ENCODE measurements around the gene AFAP1.

AFAP1 gene

DNA sequence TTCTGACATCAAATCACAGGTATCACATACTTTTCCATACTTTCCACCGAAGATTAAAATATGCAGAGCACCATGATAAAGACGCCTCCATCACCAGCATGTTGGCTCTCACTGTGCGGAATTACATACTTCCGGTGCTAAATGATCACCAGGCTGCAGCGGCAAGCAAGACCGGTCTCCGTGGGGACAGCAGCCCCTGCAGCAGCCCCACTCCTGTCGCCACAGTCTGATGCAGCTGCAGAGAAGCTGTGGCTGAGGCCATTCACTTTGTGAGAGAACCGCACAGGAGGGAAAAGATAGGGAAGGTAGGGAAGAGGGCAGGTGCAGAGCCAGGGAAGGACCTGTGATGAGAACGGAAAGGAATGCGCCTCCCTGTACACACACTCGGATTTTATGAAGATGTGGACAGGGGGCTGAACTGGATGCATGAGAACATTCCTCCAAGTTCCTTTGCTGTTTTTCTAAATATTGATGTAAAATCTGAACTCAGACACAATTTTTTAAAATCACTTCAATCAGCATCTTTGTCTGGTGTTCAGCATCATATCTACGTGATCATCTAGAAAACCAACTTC, 38.3 kb downstream of the AFAP1 start:
- Histone ChIP-seq H3K36me3 (ENCODE audit: control insufficient read depth, insufficient read depth, low read length) (no peaks in the 10 kb centered on the region), H3K27me3 (ENCODE audit: control insufficient read depth, insufficient read depth, low read length) (no peaks in the 10 kb centered on the region), H3K79me2 (peaks cover 17% of the 10 kb centered on the region), H3K4me3 (ENCODE audit: low read depth, low read length) (no peak overlapping the region), H2AFZ (no peak overlapping the region), H3K27ac (no peak overlapping the region), H3K4me2 (ENCODE audit: low read length) (no peak overlapping the region), H3K9ac (no peak overlapping the region), H3K9me3 (ENCODE audit: control insufficient read depth, low read length) (no peaks in the 10 kb centered on the region), H3K4me1 (peaks cover 9% of the 10 kb centered on the region)
- TF ChIP-seq CTCF (IDR thresholded peaks at IDR 0.05), result no peak

DNA sequence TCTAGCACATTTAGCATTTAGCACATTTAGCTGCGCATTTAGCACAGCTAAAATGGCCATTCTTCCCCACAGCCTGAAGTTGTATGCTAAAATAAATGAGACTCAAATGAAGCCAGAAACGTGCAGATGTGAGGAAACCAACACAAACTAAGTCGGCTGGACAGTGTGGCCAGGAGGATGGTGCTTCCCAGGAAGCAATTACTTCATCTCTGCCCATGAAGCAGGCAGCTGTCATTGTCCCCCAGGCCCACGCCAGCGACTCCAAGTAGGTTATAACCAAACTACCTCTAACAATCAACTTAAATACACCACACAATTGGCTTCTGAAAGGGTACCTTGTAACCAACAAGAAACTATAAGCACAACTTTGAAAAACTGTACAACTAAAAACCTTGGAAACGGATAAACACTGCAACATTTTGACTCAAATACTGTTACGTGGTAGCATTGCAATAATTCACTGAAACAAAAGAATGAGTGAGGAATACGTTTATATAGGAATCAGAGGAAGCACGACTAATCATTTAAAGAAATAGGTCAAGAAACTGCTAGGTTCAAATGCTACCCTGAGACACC, 39.2 kb downstream of the AFAP1 start:
- H3K27ac ChIP-seq, result no peak overlapping the region
- no peaks in the 10 kb centered on the region for H3K27me3 ChIP-seq (ENCODE audit: control insufficient read depth, insufficient read depth, low read length)
- H3K4me2 ChIP-seq (ENCODE audit: low read length), result no peak overlapping the region
- no peak overlapping the region for H3K4me3 ChIP-seq (ENCODE audit: low read depth, low read length)
- no peak for TF ChIP-seq CTCF (IDR thresholded peaks at IDR 0.05)
- H3K9ac ChIP-seq, result no peak overlapping the region
- H2AFZ ChIP-seq, result no peak overlapping the region
- no peaks in the 10 kb centered on the region for H3K9me3 ChIP-seq (ENCODE audit: control insufficient read depth, low read length)
- peaks cover 17% of the 10 kb centered on the region for H3K79me2 ChIP-seq
- H3K36me3 ChIP-seq (ENCODE audit: control insufficient read depth, insufficient read depth, low read length), result no peaks in the 10 kb centered on the region
- H3K4me1 ChIP-seq, result peaks cover 7% of the 10 kb centered on the region

- no peak for TF ChIP-seq CTCF (IDR thresholded peaks at IDR 0.05)
- H3K4me3 ChIP-seq (ENCODE audit: low read depth, low read length), result no peak overlapping the region
- H3K36me3 ChIP-seq (ENCODE audit: control insufficient read depth, insufficient read depth, low read length), result no peaks in the 10 kb centered on the region
- no peaks in the 10 kb centered on the region for H3K9me3 ChIP-seq (ENCODE audit: control insufficient read depth, low read length)
- H3K9ac ChIP-seq, result no peak overlapping the region
- H3K4me2 ChIP-seq (ENCODE audit: low read length), result no peak overlapping the region
- H3K79me2 ChIP-seq, result peaks cover 17% of the 10 kb centered on the region
- no peak overlapping the region for H3K27ac ChIP-seq
- peaks cover 5% of the 10 kb centered on the region for H3K4me1 ChIP-seq
- no peaks in the 10 kb centered on the region for H3K27me3 ChIP-seq (ENCODE audit: control insufficient read depth, insufficient read depth, low read length)
- H2AFZ ChIP-seq, result no peak overlapping the region
Observed at GRCh38 chr4:7899184-7899869, 40.3 kb downstream of the AFAP1 start.

DNA sequence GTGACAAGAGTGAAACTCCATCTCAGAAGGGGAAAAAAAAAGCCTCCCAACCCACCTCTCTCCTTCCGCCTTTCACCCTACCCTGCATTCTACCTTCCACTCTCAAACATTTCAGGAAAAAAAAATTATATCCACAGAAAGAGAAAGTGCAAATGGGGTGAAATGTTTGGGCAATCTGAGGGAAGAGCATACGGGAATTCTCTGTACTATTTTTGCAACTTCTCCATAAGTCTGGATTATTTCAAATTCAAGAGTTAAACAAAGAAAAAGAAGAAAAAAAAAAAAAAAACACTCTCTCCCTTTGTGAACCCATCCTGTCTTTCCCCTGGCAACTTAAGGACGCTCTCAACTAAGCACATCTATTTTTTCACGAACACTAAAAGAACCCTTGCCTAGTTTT, 41.3 kb downstream of the AFAP1 start:
- no peak for TF ChIP-seq CTCF (IDR thresholded peaks at IDR 0.05)
- no peaks in the 10 kb centered on the region for H3K9me3 ChIP-seq (ENCODE audit: control insufficient read depth, low read length)
- H3K4me2 ChIP-seq (ENCODE audit: low read length), result no peak overlapping the region
- H3K36me3 ChIP-seq (ENCODE audit: control insufficient read depth, insufficient read depth, low read length), result no peaks in the 10 kb centered on the region
- H3K9ac ChIP-seq, result no peak overlapping the region
- H3K27me3 ChIP-seq (ENCODE audit: control insufficient read depth, insufficient read depth, low read length), result no peaks in the 10 kb centered on the region
- no peak overlapping the region for H3K4me3 ChIP-seq (ENCODE audit: low read depth, low read length)
- no peak overlapping the region for H2AFZ ChIP-seq
- no peak overlapping the region for H3K27ac ChIP-seq
- H3K79me2 ChIP-seq, result peaks cover 17% of the 10 kb centered on the region
- H3K4me1 ChIP-seq, result peaks cover 5% of the 10 kb centered on the region
